ENCODE results near the gene SYT14.

GRCh38 chr1:210125143-210125542 is 187.1 kb downstream of the SYT14 start:
- no peak for TF ChIP-seq POLR2A (IDR thresholded peaks at IDR 0.05; ENCODE audit: low read depth)
- no peak for TF ChIP-seq CTCF (IDR thresholded peaks at IDR 0.05)
